Right atrium auricular region (tissue), 2 donors: Measurements from ENCODE around the gene AKAP13. TPM values are rescaled to one million over a fixed set of nuclear protein-coding genes. Genes with fewer than 3 reads are reported as not detected.
"Not testable (repeated sequence)": the region's sequence is repeated elsewhere in the genome, so short reads cannot be mapped to it uniquely, and the experiment has no call there.

Experiments
- DNase-seq: peaks from one replicate; pipeline ENCODE4 v3.0.0-alpha.2; 2019; ENCODE audit warnings: low spot score
- H3K27ac ChIP-seq, 2 donors: fragments of 200-600 bp; sonication (generic); 1 replicate in 1 of 2; 2 replicates in 1 of 2; pipeline ENCODE4 v1.5.1; 2016 to 2019
- H3K27me3 ChIP-seq, 2 donors: fragments of 200-600 bp; sonication (generic); one replicate each; pipeline versions ENCODE4 v1.5.1 to v1.6.0; 2017 to 2019
- H3K36me3 ChIP-seq: fragments of 200-600 bp; sonication (generic); one replicate; pipeline ENCODE4 v1.5.1; 2016
- H3K4me1 ChIP-seq, 2 donors: fragments of 200-600 bp; sonication (generic); one replicate each; pipeline versions ENCODE4 v1.5.1 to v1.6.0; 2017 to 2019
- H3K4me3 ChIP-seq, 2 donors: fragments of 200-600 bp; sonication (generic); 1 replicate in 1 of 2; 2 replicates in 1 of 2; pipeline ENCODE4 v1.5.1; 2017 to 2019; ENCODE audit warnings: mild to moderate bottlenecking in 1 of 2, moderate library complexity in 1 of 2
- H3K9me3 ChIP-seq, 2 donors: fragments of 200-600 bp; sonication (generic); one replicate each; pipeline ENCODE4 v1.5.1; 2019
- CTCF ChIP-seq, 2 donors: fragments of 200-600 bp; sonication (generic); IDR thresholded peaks; one replicate each; pipeline ENCODE4 v1.5.1; 2019; ENCODE audit warnings: antibody characterized with exemption in 2 of 2
- microRNA counts, 2 donors: library from miRNA; unstranded; fragments of <30 nt; microRNA quantifications; one replicate each; lab custom pipeline; 2016 to 2017
- microRNA-seq, 2 donors: library from miRNA; unstranded; fragments of <30 nt; microRNA quantifications; one replicate each; pipeline ENCODE4, GENCODE V29; 2016 to 2017; ENCODE audit warnings: borderline number of aligned reads in 2 of 2, borderline replicate concordance in 1 of 2
- total RNA-seq, 2 donors: library from RNA; depleted of rRNA; stranded (reverse); fragments of >200 nt; gene quantifications; one replicate each; pipeline ENCODE4 v1.1.0, GENCODE V29; 2016

Gene AKAP13
- total RNA-seq, 2 donors from 2014 or later = 293 to 339 TPM

GRCh38 chr15:85793641-85794597 lies 413.5 kb downstream of the AKAP13 start:
- no peak for DNase-seq
- Histone ChIP-seq H3K27me3 (no peaks in the 10 kb centered on the region), H3K4me1 (peaks cover 0 to 26% of the 10 kb centered on the region in 2 donors), H3K9me3 (no peaks in the 10 kb centered on the region), H3K27ac (peak overlapping the region; percentile 88 to 94), H3K4me3 (peak overlapping the region; percentile 64 to 78), H3K36me3 (no peaks in the 10 kb centered on the region)
- TF ChIP-seq CTCF (IDR thresholded peaks at IDR 0.05) = no peak

GRCh38 chr15:85794598-85795336 lies 414.4 kb downstream of the AKAP13 start, which contains the start of gene KLHL25:
Gene KLHL25, minus strand, starts transcription at chr15:85794925. Its CDS starts 25,115 bp downstream, at chr15:85769810.
- Histone ChIP-seq H3K27me3 (no peaks in the 10 kb centered on the region), H3K4me1 (peaks cover 0 to 26% of the 10 kb centered on the region in 2 donors), H3K9me3 (no peaks in the 10 kb centered on the region), H3K27ac (peak within 1 kb of the TSS; percentile 88 to 94), H3K36me3 (no peaks in the 10 kb centered on the region), H3K4me3 (peak within 1 kb of the TSS; percentile 64 to 78)
- DNase-seq = peak; percentile 96
- TF ChIP-seq CTCF (IDR thresholded peaks at IDR 0.05) = no peak

GRCh38 chr15:85795337-85796305 lies 415.2 kb downstream of the AKAP13 start:
- no peak for DNase-seq
- H3K27ac ChIP-seq = peak overlapping the region; percentile 37 to 94

GRCh38 chr15:85796371-85796770 lies 416.0 kb downstream of the AKAP13 start:
- not testable (repeated sequence) for H3K9me3 ChIP-seq, H3K27me3 ChIP-seq, H3K27ac ChIP-seq, H3K36me3 ChIP-seq, H3K4me3 ChIP-seq, DNase-seq
- peaks cover 0 to 30% of the 10 kb centered on the region in 2 donors for H3K4me1 ChIP-seq

More at GRCh38 chr15:85795337-85796305, 415.2 kb downstream of the AKAP13 start:
- no peaks in the 10 kb centered on the region for H3K9me3 ChIP-seq
- no peaks in the 10 kb centered on the region for H3K27me3 ChIP-seq
- peak overlapping the region; percentile 64 to 78 for H3K4me3 ChIP-seq
- H3K4me1 ChIP-seq = peaks cover 0 to 27% of the 10 kb centered on the region in 2 donors
- H3K36me3 ChIP-seq = no peaks in the 10 kb centered on the region
- TF ChIP-seq CTCF (IDR thresholded peaks at IDR 0.05) = no peak

MicroRNAs within 50 kb of the gene (microRNA counts, 767-probe panel; counts per million panel counts)
- 0 to 1,139 counts per million in 2 donors for microRNA hsa-miR-1276 (lab: Ali Mortazavi, UCI)

Small RNAs within 50 kb of the gene (microRNA-seq; reads per million reads assigned to microRNA genes)
- gene MIR1276 = 0 reads per million in 2 donors
- 22.7 to 42.4 reads per million in 2 donors for gene MIR7706
